ENCODE results near the gene TSSC4. TPM values are rescaled to one million over a fixed set of nuclear protein-coding genes. Genes with fewer than 3 reads are reported as not detected.

TSSC4 gene
- total RNA-seq, 3 donors from 2014 or later (not counting 1 experiment from before 2014, with no cell fraction given) = 52.8 to 67.9 (median 59.3) TPM

DNA sequence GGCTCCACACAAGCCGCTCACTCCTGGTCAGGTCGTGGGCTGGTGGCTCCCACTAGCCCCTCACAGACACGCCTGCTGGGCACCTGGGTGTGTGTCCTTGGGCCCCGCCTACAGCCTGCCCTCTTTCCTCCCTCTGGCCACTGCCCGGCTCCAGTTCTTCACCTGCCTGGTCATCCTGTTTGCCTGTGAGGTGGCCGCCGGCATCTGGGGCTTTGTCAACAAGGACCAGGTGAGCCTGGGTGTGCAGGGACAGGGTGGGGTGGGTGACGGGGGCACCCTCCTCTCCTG lies 5.8 kb upstream of the TSSC4 start:
- H3K9me3 Mint-ChIP-seq = no peaks in the 10 kb centered on the region
- H3K27me3 ChIP-seq (ENCODE audit: control insufficient read depth, insufficient read depth, low read length) = no peaks in the 10 kb centered on the region
- H3K4me3 Mint-ChIP-seq = no peak overlapping the region
- peaks cover 11 to 25% of the 10 kb centered on the region in 2 donors for H3K4me1 Mint-ChIP-seq
- ATAC-seq (no peak), DNase-seq (no peak)
- H3K36me3 ChIP-seq (ENCODE audit: control insufficient read depth, insufficient read depth, low read length) = peaks cover 38% of the 10 kb centered on the region
- 78% methylated on average over 8 of the region's 8 CpGs for WGBS (ENCODE audit: insufficient coverage)
- no peaks in the 10 kb centered on the region for H3K36me3 Mint-ChIP-seq
- H3K9me3 ChIP-seq (ENCODE audit: control insufficient read depth, insufficient read depth, low read length) = no peaks in the 10 kb centered on the region
- H3K4me3 ChIP-seq (ENCODE audit: low read length) = no peak overlapping the region
- H3K27me3 Mint-ChIP-seq (ENCODE audit: low read depth in 2 of 2) = no peaks in the 10 kb centered on the region
- no peak overlapping the region for H3K27ac ChIP-seq (ENCODE audit: low read length)
- intact Hi-C loops (cut with micrococcal nuclease) = no loop called here
- no peak overlapping the region for H3K27ac Mint-ChIP-seq
- H3K4me1 ChIP-seq (ENCODE audit: control insufficient read depth, insufficient read depth, low read length) = peaks cover 65% of the 10 kb centered on the region
- TF ChIP-seq, protein P1, sequence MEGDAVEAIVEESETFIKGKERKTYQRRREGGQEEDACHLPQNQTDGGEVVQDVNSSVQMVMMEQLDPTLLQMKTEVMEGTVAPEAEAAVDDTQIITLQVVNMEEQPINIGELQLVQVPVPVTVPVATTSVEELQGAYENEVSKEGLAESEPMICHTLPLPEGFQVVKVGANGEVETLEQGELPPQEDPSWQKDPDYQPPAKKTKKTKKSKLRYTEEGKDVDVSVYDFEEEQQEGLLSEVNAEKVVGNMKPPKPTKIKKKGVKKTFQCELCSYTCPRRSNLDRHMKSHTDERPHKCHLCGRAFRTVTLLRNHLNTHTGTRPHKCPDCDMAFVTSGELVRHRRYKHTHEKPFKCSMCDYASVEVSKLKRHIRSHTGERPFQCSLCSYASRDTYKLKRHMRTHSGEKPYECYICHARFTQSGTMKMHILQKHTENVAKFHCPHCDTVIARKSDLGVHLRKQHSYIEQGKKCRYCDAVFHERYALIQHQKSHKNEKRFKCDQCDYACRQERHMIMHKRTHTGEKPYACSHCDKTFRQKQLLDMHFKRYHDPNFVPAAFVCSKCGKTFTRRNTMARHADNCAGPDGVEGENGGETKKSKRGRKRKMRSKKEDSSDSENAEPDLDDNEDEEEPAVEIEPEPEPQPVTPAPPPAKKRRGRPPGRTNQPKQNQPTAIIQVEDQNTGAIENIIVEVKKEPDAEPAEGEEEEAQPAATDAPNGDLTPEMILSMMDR (IDR thresholded peaks at IDR 0.05) = no peak

DNA sequence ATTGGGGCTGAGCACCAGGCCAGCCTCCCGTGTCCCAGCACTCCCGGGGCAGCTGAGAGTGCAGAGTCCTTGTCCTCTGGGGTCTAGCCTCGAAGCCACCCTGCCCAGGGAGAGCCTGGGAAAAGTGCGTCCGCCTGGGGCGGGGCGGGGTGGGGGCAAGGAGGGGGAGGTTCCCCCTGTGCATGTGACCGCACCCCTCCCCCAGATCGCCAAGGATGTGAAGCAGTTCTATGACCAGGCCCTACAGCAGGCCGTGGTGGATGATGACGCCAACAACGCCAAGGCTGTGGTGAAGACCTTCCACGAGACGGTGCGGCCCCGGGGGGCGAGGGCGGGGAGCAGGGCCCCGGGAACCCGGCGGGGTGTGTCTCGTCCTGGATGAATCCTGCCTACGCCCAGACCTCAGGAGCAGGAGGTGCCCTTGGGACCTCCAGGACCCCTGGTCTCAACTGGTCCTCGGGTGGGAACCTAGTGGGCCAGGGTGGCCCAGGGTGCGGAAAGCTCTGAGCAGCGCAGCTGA lies 5.3 kb upstream of the TSSC4 start:
- Mint-ChIP-seq H3K27ac (no peak overlapping the region), H3K27me3 (ENCODE audit: low read depth in 2 of 2) (no peaks in the 10 kb centered on the region)
- 91% methylated on average over 26 of the region's 26 CpGs for WGBS (ENCODE audit: insufficient coverage)

DNA sequence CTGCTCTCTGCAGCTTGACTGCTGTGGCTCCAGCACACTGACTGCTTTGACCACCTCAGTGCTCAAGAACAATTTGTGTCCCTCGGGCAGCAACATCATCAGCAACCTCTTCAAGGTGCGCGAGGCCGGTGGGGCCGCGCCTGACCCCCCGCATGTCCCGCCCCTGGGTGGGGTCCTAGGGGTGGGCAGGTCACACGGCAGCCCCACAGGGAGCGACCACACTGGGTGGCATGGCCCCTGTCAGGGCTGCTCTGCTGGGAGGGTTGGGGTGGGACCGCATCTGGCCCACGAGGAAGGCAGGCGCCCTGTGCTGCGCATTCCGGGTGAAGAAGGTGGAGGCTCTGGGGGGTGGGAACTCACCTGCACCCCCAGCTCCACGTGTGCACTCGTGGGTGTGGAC lies 4.7 kb upstream of the TSSC4 start:
- ATAC-seq (no peak), DNase-seq (no peak)
- Histone ChIP-seq H3K36me3 (ENCODE audit: control insufficient read depth, insufficient read depth, low read length) (peaks cover 38% of the 10 kb centered on the region), H3K27me3 (ENCODE audit: control insufficient read depth, insufficient read depth, low read length) (no peaks in the 10 kb centered on the region), H3K4me3 (ENCODE audit: low read length) (no peak overlapping the region), H3K4me1 (ENCODE audit: control insufficient read depth, insufficient read depth, low read length) (peaks cover 56% of the 10 kb centered on the region), H3K9me3 (ENCODE audit: control insufficient read depth, insufficient read depth, low read length) (no peaks in the 10 kb centered on the region), H3K27ac (ENCODE audit: low read length) (no peak overlapping the region)
- peaks cover 10 to 20% of the 10 kb centered on the region in 2 donors for H3K4me1 Mint-ChIP-seq
- TF ChIP-seq, protein P1 (IDR thresholded peaks at IDR 0.05) = no peak
- WGBS (ENCODE audit: insufficient coverage) = 91% methylated on average over 17 of the region's 17 CpGs
- H3K4me3 Mint-ChIP-seq = no peak overlapping the region
- no peak overlapping the region for H3K27ac Mint-ChIP-seq
- H3K36me3 Mint-ChIP-seq = no peaks in the 10 kb centered on the region
- H3K27me3 Mint-ChIP-seq (ENCODE audit: low read depth in 2 of 2) = no peaks in the 10 kb centered on the region
- intact Hi-C loops (cut with micrococcal nuclease) = no loop called here
- no peaks in the 10 kb centered on the region for H3K9me3 Mint-ChIP-seq

More for the DNA sequence above, 5.3 kb upstream of the TSSC4 start:
- peaks cover 38% of the 10 kb centered on the region for H3K36me3 ChIP-seq (ENCODE audit: control insufficient read depth, insufficient read depth, low read length)
- ATAC-seq (no peak), DNase-seq (no peak)
- no peaks in the 10 kb centered on the region for H3K27me3 ChIP-seq (ENCODE audit: control insufficient read depth, insufficient read depth, low read length)
- no peaks in the 10 kb centered on the region for H3K9me3 ChIP-seq (ENCODE audit: control insufficient read depth, insufficient read depth, low read length)
- H3K36me3 Mint-ChIP-seq = no peaks in the 10 kb centered on the region
- no peak overlapping the region for H3K27ac ChIP-seq (ENCODE audit: low read length)
- TF ChIP-seq, protein P1 (IDR thresholded peaks at IDR 0.05) = no peak
- peaks cover 62% of the 10 kb centered on the region for H3K4me1 ChIP-seq (ENCODE audit: control insufficient read depth, insufficient read depth, low read length)
- peaks cover 7 to 20% of the 10 kb centered on the region in 2 donors for H3K4me1 Mint-ChIP-seq
- no peak overlapping the region for H3K4me3 Mint-ChIP-seq
- intact Hi-C loops (cut with micrococcal nuclease) = no loop called here
- no peak overlapping the region for H3K4me3 ChIP-seq (ENCODE audit: low read length)
- H3K9me3 Mint-ChIP-seq = no peaks in the 10 kb centered on the region

DNA sequence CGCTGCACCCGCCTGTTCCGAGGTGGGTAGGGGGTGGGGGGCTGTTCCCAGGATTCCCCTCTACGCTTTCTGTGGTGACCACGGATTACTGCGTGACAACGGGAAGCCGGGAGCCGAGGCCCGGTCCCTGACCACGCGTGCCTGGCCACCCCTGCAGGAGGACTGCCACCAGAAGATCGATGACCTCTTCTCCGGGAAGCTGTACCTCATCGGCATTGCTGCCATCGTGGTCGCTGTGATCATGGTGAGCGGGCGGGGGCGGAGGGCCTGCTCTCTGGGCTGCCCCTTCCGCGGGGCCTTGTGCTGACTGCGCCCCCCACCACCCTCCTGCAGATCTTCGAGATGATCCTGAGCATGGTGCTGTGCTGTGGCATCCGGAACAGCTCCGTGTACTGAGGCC lies 4.1 kb upstream of the TSSC4 start:
- intact Hi-C loops (cut with micrococcal nuclease) = no loop called here
- TF ChIP-seq, protein P1 (IDR thresholded peaks at IDR 0.05) = no peak
- Histone ChIP-seq H3K4me1 (ENCODE audit: control insufficient read depth, insufficient read depth, low read length) (peaks cover 55% of the 10 kb centered on the region), H3K27ac (ENCODE audit: low read length) (no peak overlapping the region), H3K36me3 (ENCODE audit: control insufficient read depth, insufficient read depth, low read length) (peaks cover 36% of the 10 kb centered on the region), H3K27me3 (ENCODE audit: control insufficient read depth, insufficient read depth, low read length) (no peaks in the 10 kb centered on the region), H3K9me3 (ENCODE audit: control insufficient read depth, insufficient read depth, low read length) (no peaks in the 10 kb centered on the region), H3K4me3 (ENCODE audit: low read length) (no peak overlapping the region)
- Mint-ChIP-seq H3K4me1 (peaks cover 14 to 24% of the 10 kb centered on the region in 2 donors), H3K27me3 (ENCODE audit: low read depth in 2 of 2) (no peaks in the 10 kb centered on the region), H3K4me3 (no peak overlapping the region), H3K9me3 (no peaks in the 10 kb centered on the region), H3K36me3 (no peaks in the 10 kb centered on the region), H3K27ac (peak overlapping the region in 1 of 2 donors; percentile 73)
- no peak for DNase-seq
- 97% methylated on average over 26 of the region's 26 CpGs for WGBS (ENCODE audit: insufficient coverage)
- ATAC-seq = no peak

All from natural killer cell (primary cell).